Natural killer cell (primary cell): ENCODE measurements around the gene AP2B1. TPM values are rescaled to one million over a fixed set of nuclear protein-coding genes. Genes with fewer than 3 reads are reported as not detected.

Experiments
- ATAC-seq, 3 donors: fragments of 150-1000 bp in 2 of 3; fragments of 200-7000 bp in 1 of 3; cut with Tn5 transposase; 1 replicate in 1 of 3; 2 replicates in 2 of 3; pipeline ENCODE4 v1.10.0; 2021; ENCODE audit warnings: mild to moderate bottlenecking in 2 of 3, moderate library complexity in 2 of 3
- DNase-seq, 2 donors: peaks; one replicate each; pipeline versions ENCODE4 v3.0.0 to v3.0.0-alpha.2; 2013 to 2021; ENCODE audit warnings: mixed read lengths in 1 of 2
- H3K27ac ChIP-seq: one replicate; pipeline ENCODE4 v1.5.1; 2013; ENCODE audit warnings: mild to moderate bottlenecking, low read length
- H3K27me3 ChIP-seq: one replicate; pipeline ENCODE4 v1.6.1; 2013; ENCODE audit warnings: low read length; ENCODE audit not compliant: control insufficient read depth, insufficient read depth
- H3K36me3 ChIP-seq: one replicate; pipeline ENCODE4 v1.6.1; 2013; ENCODE audit warnings: low read length; ENCODE audit not compliant: control insufficient read depth, insufficient read depth
- H3K4me1 ChIP-seq: one replicate; pipeline ENCODE4 v1.6.1; 2013; ENCODE audit warnings: low read length; ENCODE audit not compliant: control insufficient read depth, insufficient read depth
- H3K4me3 ChIP-seq: one replicate; pipeline ENCODE4 v1.5.1; 2013; ENCODE audit warnings: low read length
- H3K9me3 ChIP-seq: one replicate; pipeline ENCODE4 v1.6.1; 2013; ENCODE audit warnings: low read length; ENCODE audit not compliant: control insufficient read depth, insufficient read depth
- H3K27ac Mint-ChIP-seq, 2 donors: one replicate each; pipeline ENCODE4 v1.8.0; 2022; ENCODE audit warnings: mild to moderate bottlenecking in 2 of 2, mixed read lengths in 2 of 2, moderate library complexity in 1 of 2
- H3K27me3 Mint-ChIP-seq, 2 donors: one replicate each; pipeline ENCODE4 v1.8.0; 2022; ENCODE audit warnings: low read depth in 2 of 2, mixed read lengths in 2 of 2
- H3K36me3 Mint-ChIP-seq: one replicate; pipeline ENCODE4 v1.8.0; 2022; ENCODE audit warnings: mixed read lengths
- H3K4me1 Mint-ChIP-seq, 2 donors: one replicate each; pipeline ENCODE4 v1.8.0; 2022; ENCODE audit warnings: mixed read lengths in 2 of 2
- H3K4me3 Mint-ChIP-seq: one replicate; pipeline ENCODE4 v1.8.0; 2022; ENCODE audit warnings: mild to moderate bottlenecking, moderate library complexity, mixed read lengths
- H3K9me3 Mint-ChIP-seq, 2 donors: one replicate each; pipeline ENCODE4 v1.8.0; 2022; ENCODE audit warnings: mixed read lengths in 2 of 2
- WGBS: methylation state at CpG from one replicate; pipeline ENCODE4 v1.1.7; 2013; ENCODE audit warnings: missing lambda C conversion rate; ENCODE audit not compliant: insufficient coverage; 5-methylcytosine and 5-hydroxymethylcytosine counted together
- intact Hi-C: fragments of 100-400 bp; cut with micrococcal nuclease; formaldehyde crosslinking; loops from one replicate; pipeline ENCODE4 v1.14.2; 2022
- total RNA-seq, 4 donors: library from RNA; stranded (reverse); fragments of 120-200 nt in 1 of 4; gene quantifications; one replicate each; pipeline versions ENCODE4 v1.2.3 to v1.2.4, GENCODE V29; 2013 to 2022
- TF ChIP-seq, protein P1 (sequence below): fragments of 200-600 bp; IDR thresholded peaks from one replicate; pipeline ENCODE4 v1.8.0; 2022; ENCODE audit warnings: antibody characterized with exemption

The AP2B1 gene
- total RNA-seq, 3 donors from 2014 or later (not counting 1 experiment from before 2014, with no cell fraction given): 111 to 148 (median 139) TPM

GRCh38 chr17:35774499-35774898, 187.4 kb downstream of the AP2B1 start:
- H3K36me3 ChIP-seq: no peaks in the 10 kb centered on the region
- Mint-ChIP-seq H3K27ac (no peak overlapping the region), H3K9me3 (no peaks in the 10 kb centered on the region), H3K4me3 (no peak overlapping the region), H3K27me3 (peaks cover 7 to 11% of the 10 kb centered on the region in 2 donors), H3K36me3 (no peaks in the 10 kb centered on the region), H3K4me1 (no peaks in the 10 kb centered on the region)
- no peak overlapping the region for H3K27ac ChIP-seq
- H3K27me3 ChIP-seq: no peaks in the 10 kb centered on the region
- H3K9me3 ChIP-seq: no peaks in the 10 kb centered on the region
- TF ChIP-seq, protein P1, sequence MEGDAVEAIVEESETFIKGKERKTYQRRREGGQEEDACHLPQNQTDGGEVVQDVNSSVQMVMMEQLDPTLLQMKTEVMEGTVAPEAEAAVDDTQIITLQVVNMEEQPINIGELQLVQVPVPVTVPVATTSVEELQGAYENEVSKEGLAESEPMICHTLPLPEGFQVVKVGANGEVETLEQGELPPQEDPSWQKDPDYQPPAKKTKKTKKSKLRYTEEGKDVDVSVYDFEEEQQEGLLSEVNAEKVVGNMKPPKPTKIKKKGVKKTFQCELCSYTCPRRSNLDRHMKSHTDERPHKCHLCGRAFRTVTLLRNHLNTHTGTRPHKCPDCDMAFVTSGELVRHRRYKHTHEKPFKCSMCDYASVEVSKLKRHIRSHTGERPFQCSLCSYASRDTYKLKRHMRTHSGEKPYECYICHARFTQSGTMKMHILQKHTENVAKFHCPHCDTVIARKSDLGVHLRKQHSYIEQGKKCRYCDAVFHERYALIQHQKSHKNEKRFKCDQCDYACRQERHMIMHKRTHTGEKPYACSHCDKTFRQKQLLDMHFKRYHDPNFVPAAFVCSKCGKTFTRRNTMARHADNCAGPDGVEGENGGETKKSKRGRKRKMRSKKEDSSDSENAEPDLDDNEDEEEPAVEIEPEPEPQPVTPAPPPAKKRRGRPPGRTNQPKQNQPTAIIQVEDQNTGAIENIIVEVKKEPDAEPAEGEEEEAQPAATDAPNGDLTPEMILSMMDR: no peak
- intact Hi-C loops: no loop called here
- DNase-seq (no peak), ATAC-seq (no peak)
- WGBS: 92% methylated on average over 2 of the region's 5 CpGs
- H3K4me1 ChIP-seq: no peaks in the 10 kb centered on the region
- H3K4me3 ChIP-seq: no peak overlapping the region

DNA sequence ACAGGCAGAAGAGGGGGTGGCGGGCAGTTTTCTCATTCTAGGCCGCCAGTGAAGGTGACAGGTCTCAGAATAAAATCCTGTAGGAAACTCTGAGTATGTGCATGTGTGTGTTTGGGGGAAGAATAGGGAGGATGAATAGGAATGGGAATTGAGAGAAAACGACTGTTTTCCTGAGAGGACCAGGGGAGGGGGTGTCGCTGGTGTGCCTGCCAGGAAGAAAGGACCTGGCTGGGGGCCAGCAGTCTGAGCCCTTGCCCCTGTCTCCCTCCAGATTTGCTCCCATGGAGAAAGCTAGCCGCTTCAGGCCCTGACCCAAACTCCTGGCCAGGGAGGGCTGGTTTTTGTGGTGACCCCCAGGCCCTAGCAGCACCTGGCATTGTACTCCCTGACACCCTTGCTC, 187.9 kb downstream of the AP2B1 start:
- H3K27me3 ChIP-seq: no peaks in the 10 kb centered on the region
- intact Hi-C loops: no loop called here
- Mint-ChIP-seq H3K9me3 (no peaks in the 10 kb centered on the region), H3K4me1 (no peaks in the 10 kb centered on the region), H3K27ac (no peak overlapping the region), H3K27me3 (peaks cover 7 to 11% of the 10 kb centered on the region in 2 donors), H3K36me3 (no peaks in the 10 kb centered on the region), H3K4me3 (no peak overlapping the region)
- no peak overlapping the region for H3K27ac ChIP-seq
- WGBS: 75% methylated on average over 5 of the region's 5 CpGs
- no peaks in the 10 kb centered on the region for H3K9me3 ChIP-seq
- TF ChIP-seq, protein P1: no peak
- ATAC-seq: no peak
- H3K36me3 ChIP-seq: no peaks in the 10 kb centered on the region
- H3K4me1 ChIP-seq: no peaks in the 10 kb centered on the region
- DNase-seq: no peak
- H3K4me3 ChIP-seq: no peak overlapping the region

- H3K36me3 Mint-ChIP-seq: no peaks in the 10 kb centered on the region
- H3K27ac ChIP-seq: no peak overlapping the region
- peaks cover 8 to 11% of the 10 kb centered on the region in 2 donors for H3K27me3 Mint-ChIP-seq
- no peaks in the 10 kb centered on the region for H3K4me1 Mint-ChIP-seq
- H3K4me3 ChIP-seq: no peak overlapping the region
- ATAC-seq (no peak), DNase-seq (no peak)
- no peak overlapping the region for H3K27ac Mint-ChIP-seq
- no peaks in the 10 kb centered on the region for H3K9me3 ChIP-seq
- WGBS: 34% methylated on average over 6 of the region's 6 CpGs
- H3K4me3 Mint-ChIP-seq: no peak overlapping the region
- no peaks in the 10 kb centered on the region for H3K36me3 ChIP-seq
- intact Hi-C loops: no loop called here
- TF ChIP-seq, protein P1: no peak
- no peaks in the 10 kb centered on the region for H3K27me3 ChIP-seq
- H3K9me3 Mint-ChIP-seq: no peaks in the 10 kb centered on the region
- no peaks in the 10 kb centered on the region for H3K4me1 ChIP-seq
Measured at GRCh38 chr17:35775583-35775982, 188.5 kb downstream of the AP2B1 start.

Other genes with a start within 250 kb of the AP2B1 start
- gene SLFN11, start 213.7 kb upstream of the AP2B1 start, total RNA-seq: 10 to 100 TPM; 22.9 to 31.8 (median 26.8) TPM
- gene SLFN12, start 154.8 kb upstream of the AP2B1 start, total RNA-seq: 10 to 100 TPM; 18.6 to 30.9 (median 21.8) TPM
- 100 to 1,000 TPM in 2 of 3 donors, 10 to 100 TPM in 1; 85.9 to 182 (median 129) TPM for gene SLFN13, start 138.6 kb upstream of the AP2B1 start, total RNA-seq
- 100 to 1,000 TPM; 126 to 174 (median 130) TPM for gene SLFN12L, start 49.6 kb upstream of the AP2B1 start, total RNA-seq
- gene SLFN14, start 26.5 kb upstream of the AP2B1 start, total RNA-seq: under 1 TPM in 2 of 3 donors, not detected in 1; 0.35 to 0.47 TPM
- gene PEX12, start 8.8 kb upstream of the AP2B1 start, total RNA-seq: 1 to 10 TPM; 2.5 to 3.0 (median 2.9) TPM
- under 1 TPM in 1 of 3 donors, not detected in 2; 0.07 TPM for gene RASL10B, start 144.3 kb downstream of the AP2B1 start, total RNA-seq
- under 1 TPM in 1 of 3 donors, not detected in 2; 0.23 TPM for gene GAS2L2, start 165.9 kb downstream of the AP2B1 start, total RNA-seq
- not detected for gene C17orf50, start 173.6 kb downstream of the AP2B1 start, total RNA-seq
- 1 to 10 TPM in 1 of 3 donors, not detected in 2; 1.1 TPM for gene MMP28, start 208.3 kb downstream of the AP2B1 start, total RNA-seq
- gene TAF15, start 222.2 kb downstream of the AP2B1 start, total RNA-seq: 100 to 1,000 TPM; 214 to 253 (median 214) TPM